RPMI8226 (cell line): Measurements from ENCODE around the gene PLEKHG5.

Experiments
- DNase-seq: peaks from one replicate; pipeline ENCODE4 v3.0.0-alpha.2; 2015

PLEKHG5 gene, protein sequence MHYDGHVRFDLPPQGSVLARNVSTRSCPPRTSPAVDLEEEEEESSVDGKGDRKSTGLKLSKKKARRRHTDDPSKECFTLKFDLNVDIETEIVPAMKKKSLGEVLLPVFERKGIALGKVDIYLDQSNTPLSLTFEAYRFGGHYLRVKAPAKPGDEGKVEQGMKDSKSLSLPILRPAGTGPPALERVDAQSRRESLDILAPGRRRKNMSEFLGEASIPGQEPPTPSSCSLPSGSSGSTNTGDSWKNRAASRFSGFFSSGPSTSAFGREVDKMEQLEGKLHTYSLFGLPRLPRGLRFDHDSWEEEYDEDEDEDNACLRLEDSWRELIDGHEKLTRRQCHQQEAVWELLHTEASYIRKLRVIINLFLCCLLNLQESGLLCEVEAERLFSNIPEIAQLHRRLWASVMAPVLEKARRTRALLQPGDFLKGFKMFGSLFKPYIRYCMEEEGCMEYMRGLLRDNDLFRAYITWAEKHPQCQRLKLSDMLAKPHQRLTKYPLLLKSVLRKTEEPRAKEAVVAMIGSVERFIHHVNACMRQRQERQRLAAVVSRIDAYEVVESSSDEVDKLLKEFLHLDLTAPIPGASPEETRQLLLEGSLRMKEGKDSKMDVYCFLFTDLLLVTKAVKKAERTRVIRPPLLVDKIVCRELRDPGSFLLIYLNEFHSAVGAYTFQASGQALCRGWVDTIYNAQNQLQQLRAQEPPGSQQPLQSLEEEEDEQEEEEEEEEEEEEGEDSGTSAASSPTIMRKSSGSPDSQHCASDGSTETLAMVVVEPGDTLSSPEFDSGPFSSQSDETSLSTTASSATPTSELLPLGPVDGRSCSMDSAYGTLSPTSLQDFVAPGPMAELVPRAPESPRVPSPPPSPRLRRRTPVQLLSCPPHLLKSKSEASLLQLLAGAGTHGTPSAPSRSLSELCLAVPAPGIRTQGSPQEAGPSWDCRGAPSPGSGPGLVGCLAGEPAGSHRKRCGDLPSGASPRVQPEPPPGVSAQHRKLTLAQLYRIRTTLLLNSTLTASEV

DNA sequence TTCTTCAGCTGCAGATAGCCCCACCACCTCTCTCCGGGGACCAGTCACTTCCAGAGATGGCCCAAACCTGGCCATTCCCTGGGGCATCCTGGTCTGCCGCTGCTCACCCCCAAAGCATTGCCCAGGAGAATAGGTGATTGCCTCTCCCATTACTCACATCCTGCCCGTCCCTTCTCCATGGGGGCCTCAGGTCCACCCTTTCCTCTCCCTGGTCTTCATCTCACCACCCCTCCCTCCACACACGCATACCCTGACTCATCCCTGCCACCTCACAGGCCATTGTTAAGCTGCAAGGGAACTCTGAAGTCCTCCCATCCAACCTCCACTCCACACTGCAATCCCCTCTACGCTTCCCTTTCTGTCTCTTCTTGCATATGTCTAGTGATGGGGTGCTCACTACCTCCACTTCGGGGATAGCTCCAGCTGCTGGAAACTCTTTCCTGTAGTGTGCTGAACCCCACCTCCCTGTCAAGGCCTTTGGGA is at the start of gene PLEKHG5:
TSS of gene PLEKHG5 (minus strand) at position 188 of the 483 bp plus-strand sequence. CDS start 14,096 bp downstream, outside the sequence.
- no peak for DNase-seq

DNA sequence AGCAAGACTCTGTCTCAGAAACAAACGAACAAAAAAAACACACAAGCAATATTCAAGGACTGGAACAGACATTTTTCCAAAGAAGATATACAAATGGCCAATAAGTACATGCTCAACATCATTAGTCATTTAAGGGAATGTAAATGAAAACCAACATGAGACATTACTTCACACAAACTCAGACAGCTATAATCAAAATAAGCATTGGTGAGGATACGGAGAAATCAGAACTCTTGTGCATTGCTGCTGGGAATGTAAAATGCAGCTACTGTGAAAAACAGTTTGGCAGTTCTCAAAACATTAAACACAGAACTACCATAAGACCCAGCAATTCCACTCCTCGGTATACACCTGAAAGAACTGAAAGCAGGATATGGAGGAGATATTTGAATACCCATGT is 47.5 kb upstream of the PLEKHG5 start:
- no peak for DNase-seq

DNA sequence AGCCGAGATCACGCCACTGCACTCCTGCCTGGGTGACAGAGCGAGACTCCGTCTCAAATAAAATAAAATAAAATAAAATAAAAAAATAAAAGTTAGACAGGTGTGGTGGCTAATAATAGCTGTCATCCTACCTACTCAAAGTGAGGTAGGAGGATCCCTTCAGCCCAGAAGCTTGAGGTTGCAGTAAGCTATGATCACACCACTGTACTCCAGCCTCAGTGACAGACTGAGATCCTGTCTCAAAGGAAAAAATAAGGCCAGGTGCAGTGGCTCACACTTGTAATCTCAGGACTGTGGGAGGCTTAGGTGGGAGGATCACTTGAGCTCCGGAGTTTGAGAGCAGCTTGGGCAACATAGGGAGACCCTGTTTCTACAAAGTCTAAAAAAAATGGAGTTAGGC is 44.8 kb upstream of the PLEKHG5 start:
- no peak for DNase-seq

DNA sequence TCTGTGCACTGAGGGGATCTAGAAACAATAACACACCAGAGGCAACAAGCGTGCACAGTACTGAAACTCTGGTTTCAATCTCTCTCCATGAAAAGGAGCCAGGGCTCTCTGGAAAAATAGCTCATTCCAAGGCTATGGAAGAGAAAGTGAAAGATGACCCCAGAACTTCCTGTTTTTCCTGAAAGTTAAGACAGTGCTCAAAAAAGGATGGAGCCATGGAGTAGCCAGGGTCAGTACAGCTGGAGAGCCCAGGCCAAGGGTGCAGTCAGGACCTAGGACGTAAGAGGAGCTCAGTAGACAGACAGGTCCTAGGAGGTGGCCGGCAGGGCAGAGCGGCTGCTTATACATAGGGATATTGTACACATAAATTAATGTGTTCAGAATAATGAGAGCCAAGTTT is 43.7 kb upstream of the PLEKHG5 start:
- no peak for DNase-seq

DNA sequence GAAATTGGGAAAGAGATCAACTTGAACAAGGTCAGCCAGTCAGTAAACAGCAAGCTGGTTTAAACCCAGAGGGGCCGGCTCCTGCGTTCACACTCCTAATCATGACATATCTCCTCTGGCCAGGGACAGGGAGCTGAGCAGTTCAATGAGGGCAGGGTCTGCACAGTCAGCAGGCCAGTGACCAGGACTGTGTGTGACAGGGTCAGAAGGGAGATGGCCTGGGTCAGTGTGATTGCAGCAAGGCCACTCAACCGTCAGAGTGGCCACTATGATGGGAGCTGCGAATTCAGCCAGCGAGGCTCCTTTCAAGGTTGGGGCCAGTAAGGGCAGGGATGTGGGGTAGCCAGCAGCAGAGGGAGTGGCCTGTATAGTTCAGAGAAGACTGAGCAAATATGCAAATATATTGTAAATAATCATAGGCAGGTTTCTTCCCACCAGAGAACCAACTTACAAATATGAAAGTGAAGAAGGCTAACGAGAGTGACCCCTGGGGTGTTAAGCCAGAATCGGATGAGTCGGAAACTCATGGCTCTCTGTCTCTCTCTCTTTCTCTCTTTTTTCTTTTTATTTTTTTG is 42.9 kb upstream of the PLEKHG5 start:
- no peak for DNase-seq

DNA sequence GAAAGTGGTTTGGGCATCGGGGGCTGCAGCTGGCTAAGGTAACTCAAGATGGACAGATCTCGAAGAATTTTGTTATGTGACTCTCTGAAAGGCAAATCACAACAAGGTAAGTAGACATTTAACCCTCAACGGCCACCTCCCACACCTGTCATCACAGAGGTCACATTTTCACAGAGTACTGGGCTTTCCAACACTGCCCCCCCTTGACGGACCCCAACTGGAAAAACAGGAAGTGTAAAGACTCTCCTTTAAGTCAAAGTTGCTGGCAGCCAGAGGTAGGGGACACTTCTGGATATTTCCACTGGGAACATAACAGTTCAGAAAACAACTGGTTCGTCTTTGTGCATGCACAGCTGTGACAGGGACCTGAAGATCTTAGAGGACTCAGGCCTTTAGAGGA is 40.5 kb upstream of the PLEKHG5 start:
- no peak for DNase-seq

DNA sequence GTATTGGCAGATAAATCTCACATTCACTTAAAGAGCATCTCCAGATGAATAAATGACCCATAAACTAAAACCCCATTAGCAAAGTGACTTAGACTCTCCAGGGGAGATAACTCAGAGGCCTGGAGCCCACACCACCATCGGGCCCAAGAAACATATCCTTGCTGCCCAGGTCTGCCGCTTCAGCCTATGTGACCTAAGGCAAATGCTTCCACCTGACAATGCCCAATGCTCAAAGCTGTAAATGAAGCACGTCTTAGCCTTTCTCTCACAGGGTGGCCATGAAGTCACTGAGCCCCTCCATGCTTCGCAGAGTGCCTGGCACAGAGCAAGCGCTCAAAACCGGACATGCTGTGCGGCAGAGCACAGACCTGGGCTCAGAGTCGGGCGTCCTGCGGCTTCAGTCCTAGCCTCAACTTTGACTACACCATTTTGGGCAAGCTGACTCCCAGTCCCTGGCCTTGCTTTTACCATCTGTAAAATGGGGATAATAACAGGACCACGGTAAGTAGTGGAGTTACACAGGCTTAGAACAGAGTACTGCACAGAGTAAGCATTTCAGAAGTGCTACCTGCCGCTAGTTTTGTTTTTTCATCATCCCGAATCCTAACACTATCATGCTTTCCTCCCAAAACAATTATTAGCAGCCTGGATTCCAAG is 39.2 kb upstream of the PLEKHG5 start:
- DNase-seq: no peak

DNA sequence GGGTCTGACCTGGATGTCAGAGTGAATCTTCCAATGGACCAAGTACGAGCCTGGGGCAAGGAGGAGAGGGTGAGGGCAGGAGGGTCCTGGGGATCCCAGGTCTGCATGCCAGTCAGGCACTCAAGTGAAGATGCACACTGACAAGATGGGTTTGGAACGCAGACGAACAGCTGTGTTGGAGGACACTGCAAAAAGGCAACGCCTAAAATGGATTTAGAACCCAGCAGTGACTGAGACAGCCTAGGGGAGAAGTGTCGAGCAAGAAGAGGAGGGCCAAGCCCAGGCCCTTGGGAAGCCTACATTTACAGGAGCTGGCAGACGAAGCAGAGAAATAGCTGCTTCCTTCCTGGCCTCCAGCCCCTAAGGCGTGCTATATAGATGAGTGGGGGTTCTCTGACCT is 37.0 kb upstream of the PLEKHG5 start:
- DNase-seq: no peak

DNA sequence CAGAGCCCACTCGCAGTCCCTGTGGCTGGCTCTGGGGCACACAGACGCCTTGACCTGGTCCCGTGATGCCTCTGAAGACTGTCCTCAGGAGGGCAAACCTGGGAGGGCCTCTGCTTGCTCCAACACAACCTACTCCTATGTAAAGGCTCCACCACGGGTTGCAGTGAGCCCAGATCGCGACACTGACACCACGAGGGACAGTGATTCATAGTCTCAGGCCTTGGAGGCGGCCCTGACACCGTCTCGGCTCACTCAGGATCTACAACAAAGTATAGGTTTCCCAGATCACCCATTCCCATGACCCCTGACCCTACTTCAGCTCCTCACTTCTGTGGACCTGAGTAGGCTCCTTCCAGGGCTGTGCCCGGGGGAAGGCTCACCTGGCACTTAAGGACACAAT is 34.8 kb upstream of the PLEKHG5 start:
- no peak for DNase-seq

DNA sequence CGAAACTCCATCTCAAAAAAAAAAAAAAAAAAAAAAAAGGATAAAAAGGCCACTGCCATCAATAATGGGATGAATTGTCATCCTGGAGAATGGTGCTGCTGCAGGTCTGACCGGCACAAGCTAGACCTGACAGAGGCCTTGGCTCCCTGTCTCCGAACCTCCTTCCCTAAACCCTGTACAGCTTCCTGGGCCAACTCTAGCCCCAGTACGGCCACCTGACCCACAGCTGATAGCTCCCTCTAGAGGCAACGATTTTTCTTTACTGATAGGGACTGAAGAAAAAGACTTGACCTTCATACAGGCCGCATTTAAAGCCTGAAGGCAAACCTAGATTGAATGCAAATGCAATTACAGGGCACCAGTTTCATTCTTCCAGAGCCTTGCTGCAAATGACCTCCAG is 32.1 kb upstream of the PLEKHG5 start:
- DNase-seq: peak; percentile 50

DNA sequence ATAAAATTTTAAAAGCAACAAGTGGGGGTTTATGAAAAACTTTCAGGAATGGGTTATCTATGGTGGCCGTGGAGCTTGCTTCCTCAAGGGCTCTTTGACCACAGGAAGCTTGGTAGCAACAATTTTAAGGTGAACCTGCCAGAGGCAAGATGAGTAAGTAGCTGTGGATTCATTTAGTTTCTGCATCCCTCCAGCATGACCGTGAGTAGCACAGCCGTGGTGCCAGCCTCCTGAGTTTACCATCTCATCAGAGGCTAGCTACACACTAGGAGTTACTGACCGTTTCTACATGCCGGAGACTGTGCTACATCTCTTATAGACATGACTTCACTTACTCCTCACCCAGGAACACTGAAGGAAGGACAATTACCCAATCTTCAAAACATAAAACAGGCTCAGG is 30.1 kb upstream of the PLEKHG5 start:
- DNase-seq: no peak

DNA sequence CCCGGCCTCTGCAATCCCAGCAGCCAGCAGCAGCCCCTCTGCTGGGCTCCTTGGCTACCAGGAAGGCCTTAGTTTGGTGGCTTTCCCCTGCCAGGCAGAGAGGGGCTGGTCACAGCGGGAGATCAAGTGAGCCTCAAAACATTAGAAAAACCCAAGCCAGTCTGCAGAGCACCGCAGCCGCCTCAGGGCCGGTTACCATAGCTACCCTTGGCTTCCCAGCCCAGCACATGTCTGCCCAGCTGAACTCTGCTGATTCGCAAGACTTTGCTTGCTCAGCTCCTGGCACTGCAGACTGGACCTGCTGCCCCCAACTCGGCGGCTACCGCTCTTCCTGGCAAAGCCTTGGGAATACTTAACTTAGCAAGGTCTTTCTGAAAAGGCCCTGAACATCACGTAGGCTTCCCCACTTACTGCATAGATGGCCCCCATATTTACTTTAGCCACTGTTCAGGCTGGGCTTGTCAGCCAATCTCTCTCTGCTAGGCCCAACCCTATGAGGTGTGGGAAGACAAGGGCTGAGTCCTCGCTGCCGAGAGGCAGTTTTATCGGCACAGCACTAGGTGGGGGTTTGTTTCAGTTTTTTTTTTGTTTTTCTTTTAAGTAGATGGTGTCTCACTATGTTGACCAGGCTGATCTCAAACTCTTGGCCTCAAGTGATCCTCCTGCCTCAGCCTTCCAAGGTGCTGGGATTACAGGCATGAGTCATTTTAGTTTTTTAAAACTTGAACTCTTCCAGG is 28.6 kb upstream of the PLEKHG5 start:
- peak; percentile 75 for DNase-seq

DNA sequence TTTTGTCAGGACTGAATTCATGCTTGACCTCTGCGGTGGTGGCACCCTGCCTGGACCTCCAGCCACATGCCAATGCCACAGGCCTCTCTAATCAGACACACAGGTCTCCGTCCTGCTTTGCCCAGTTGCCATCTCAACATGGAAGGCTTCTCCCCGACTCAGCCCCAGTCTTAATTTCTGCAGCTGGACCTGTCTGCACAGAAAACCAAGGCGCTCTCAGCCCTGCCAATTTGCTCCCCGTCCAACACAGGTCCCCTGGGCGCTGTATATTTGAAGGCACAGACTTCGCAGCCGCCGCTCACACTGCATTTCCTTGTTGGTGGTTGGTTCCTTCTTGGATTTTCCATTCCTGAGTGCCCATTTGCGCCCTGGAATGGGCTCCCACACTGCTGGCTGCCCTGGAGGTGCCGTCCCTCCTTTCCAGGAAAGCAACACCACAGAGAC is 28.0 kb upstream of the PLEKHG5 start:
- DNase-seq: no peak

DNA sequence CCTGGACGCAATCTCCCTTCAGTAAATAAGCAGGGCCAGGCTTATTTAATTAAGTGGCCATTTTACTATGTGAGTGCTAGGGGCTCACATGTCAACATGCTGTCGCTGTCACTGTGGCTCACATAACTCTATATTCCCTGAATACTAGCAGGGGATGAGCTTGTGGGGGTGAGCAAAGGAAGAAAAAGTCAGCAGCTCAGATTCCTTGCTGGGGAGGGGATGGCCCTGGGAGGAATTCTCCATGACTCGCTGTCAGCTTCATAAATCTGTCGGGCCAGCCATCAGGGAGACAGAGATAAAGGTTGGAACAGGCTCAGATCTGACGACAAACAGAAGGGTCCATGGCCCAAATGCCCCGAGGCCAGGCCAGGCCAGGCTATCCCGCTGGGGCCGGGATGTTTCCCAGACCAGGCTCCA is 26.0 kb upstream of the PLEKHG5 start:
- DNase-seq: no peak

DNA sequence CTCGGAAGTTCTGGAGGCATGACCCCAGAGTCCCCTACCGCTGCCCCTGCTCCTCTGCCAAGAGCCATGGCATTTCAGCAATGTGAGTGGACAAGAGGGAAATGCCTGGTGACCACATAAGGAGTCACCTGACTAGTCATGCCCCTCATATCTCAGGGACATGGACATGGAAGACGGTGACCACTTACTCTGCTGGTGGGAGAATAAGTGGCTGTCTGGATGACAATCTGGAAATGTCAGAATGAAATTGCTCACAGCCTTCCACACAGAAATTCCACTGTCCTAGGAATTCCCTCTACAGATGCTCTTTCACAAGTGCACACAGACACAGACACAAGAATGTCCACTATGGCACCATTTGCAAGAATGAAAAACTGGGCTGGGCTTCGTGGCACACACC is 24.3 kb upstream of the PLEKHG5 start:
- DNase-seq: no peak

DNA sequence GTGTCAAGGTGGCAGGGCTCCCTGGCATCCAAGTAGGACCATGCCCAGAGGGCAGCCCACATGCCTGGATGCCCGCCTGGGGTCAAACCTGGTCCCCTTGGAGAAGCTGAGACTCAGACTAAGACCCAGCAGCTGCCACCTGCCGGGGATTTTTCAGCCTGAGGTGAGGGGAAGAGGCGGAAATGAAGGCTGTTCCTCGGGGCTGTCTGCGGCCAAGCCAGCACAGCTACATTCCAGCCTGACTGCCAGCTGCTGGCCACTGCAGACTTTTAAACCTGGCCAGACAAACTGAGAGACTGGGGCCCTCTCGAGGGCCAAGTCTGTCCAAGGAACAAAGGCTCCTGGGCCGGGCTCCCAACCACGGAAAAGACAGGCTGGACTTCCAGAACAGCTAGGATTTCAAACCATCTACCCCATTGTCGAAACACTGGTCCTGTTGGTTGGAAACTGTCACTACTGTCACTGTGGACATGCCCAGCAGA is 21.9 kb upstream of the PLEKHG5 start:
- DNase-seq: peak; percentile 66

DNA sequence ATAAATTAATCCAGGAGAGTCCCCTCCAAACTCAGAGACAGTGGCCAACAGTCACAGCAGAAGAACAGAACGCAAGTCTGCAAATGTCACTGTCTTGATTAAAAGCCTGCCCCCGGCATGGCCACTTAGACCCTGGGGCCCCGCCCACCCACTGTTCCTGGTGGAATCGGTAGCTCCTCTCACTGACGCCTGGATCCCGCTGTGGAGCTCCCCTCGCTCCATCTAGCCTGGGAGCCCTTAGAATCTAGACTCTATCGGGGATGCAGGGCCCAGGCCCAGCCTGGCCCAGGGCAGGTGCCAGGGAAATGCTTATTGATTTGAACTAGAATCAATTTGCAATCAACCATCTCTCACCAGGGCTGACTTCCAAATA is 21.4 kb upstream of the PLEKHG5 start:
- no peak for DNase-seq

DNA sequence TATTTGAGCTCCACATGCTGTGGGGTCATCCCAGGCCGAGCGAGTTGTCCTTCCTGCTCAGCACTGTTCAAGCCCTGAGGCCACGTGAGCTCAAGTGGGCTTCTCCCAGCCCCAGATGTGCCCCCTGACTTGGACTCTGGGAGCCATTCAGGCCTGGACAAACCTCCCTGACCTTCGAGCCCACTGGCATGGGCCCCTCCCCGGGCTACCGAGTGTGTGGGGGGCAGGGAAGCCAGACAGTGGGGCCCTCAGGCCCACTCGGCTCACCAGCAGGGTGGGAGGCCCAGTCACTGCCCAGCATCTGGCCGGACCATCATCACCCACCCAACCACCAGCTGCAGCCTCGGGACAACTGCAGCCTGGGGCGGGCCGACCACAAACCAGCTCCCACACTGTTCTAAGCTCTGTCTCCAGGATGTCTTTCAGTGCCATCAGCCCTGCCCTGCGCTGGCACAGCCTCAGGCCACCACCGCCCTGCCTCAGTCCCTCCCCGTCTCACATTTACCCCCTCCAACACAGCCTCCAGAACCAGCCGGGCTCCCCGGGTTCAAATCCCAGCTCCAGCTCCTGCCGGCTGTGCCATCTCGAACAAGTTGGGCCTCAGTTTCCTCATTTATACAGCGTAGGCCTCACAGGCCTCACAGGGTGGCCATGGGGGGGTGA is 20.9 kb upstream of the PLEKHG5 start:
- no peak for DNase-seq

DNA sequence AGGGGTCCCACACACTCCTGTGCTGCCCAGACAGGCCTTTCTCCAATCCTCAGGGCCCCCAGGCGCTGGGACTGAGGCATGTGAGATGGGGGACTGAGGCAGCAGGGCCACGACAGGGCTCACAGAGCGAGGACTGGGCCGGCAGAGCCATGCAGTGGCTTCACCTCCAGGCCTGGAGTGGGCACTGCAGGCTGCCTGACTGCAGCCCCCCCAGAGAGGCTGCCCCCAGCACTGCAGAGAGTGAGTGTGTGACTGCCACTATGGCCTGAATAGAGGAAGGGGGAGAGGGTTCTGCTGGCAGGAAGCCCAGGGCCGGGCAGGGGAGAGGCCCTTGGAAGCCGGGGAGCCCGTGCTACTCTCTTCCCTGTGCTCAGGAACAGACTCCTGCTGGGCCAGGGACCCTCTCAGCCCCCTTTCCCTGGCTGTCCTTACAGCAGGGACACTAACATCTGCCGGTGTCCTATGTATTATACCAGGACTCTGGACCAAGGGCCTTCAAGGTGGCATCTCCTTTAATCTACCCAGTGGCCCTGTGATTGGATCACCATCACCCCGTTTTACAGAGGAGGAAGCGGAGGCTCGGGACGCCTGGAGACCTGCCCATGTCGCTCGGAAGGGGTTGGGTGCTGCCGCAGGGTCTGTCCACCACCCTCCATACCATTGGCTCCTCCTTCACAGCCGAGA is 20.2 kb upstream of the PLEKHG5 start:
- DNase-seq: no peak

DNA sequence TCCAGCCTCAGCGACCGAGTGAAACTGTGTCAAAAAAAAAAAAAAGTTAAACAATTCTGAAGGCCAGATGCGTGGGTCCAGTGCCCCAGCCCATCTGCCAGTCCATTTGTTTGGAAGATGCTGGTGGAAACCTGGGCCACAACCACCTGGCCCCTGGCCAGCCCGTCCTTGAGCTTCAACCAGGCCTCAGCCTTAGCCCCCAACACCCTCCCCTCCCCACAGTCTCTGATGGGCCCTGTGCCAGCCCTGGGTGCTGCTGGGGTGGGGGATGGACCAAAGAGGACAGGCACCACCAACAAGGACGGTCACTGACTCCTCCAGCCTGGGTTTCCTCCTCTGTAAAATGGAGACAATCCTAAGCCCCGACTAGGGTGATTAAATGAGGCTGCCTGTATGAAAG is 19.6 kb upstream of the PLEKHG5 start:
- no peak for DNase-seq

DNA sequence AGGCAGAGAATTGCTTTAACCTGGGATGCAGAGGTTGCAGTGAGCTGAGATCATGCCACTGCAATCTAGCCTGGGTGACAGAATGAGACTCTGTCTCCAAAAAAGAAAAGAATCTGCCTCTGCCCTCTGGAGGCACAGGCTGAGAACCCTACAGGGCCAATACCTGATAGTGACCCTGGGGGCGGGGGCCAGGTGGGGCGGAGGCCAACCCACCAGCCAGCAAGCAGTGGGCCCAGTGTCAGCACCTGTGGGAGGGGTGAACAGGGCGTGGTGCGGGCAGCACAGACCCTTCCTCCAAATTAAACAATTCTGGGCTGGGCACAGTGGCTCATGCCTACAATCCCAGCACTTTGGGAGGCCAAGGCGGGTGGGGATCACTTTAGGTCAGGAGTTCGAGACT is 19.0 kb upstream of the PLEKHG5 start:
- no peak for DNase-seq
